ENCODE results near the gene HNRNPH2.

Gene HNRNPH2

DNA sequence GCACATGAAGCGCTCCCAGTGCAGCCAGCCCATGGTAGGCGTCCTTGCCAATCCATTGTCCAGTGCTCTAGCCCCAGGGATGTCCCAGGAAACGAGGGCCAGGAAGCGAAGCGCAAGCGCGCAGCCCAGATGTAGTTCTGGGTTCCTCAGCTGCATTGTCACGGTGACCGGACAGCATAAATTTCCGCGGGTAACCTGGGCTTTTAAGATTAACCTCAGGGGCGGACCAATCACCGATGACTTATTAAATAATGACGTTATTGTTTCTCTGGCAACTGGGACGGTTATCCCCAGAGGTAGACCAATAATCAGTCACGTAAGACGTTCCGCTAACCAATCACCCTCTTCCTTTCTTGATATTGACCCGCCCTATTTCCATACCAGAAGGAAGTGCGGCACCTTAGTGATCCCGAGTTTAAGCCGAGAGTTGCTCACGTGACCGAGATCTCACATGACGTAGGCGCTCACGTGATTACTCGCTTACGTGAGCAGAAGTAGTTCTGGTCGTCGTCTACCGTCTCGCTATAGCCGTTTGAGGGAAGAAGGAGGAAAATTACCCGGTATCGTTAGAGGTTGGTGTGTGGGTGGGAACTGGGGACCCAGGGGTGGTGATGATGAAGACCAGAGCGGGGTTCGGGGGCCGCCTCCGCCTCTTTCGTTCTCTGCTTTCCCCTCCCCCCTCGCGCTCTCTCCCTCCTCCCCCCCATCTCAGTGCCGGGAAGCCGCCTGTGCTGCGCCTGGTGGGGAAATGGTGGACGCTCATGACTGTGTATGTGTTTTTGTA, at the start of gene HNRNPH2, which contains the start of gene GLA:
TSS of gene HNRNPH2 (plus strand) at position 475 of the 784 bp plus-strand sequence. CDS start 3,767 bp downstream, outside the sequence.
TSS of gene GLA (minus strand) at position 178 of the 784 bp plus-strand sequence. CDS start at position 156, 22 bp downstream.
- DNase-seq: peak; percentile 95

- no peak for DNase-seq
These were observed 48.1 kb upstream of the HNRNPH2 start for GRCh38 chrX:101359966-101360365.

- DNase-seq: no peak
These were observed 47.6 kb upstream of the HNRNPH2 start for GRCh38 chrX:101360390-101360789.

DNA sequence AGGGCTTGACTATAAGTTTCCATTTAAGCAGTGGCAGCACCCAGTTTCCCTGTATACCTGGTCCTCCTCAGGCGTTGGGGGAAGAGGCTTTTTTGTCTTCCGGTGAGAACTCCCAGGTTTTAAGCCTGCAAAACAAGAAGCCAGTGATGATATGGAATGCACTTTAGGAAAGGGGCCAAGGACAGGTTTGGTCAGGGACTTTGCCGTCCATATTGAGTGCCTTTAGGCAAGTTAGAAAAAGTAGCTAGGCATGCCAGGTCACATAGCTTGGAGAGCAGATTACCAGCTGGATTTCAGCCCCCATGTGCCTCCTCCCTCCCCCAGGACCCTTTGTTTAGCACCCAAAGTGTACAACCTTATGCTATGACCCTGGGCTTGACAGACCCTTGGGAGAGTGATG, 45.9 kb upstream of the HNRNPH2 start:
- DNase-seq: no peak

- DNase-seq: no peak
These were observed 45.3 kb upstream of the HNRNPH2 start for GRCh38 chrX:101362757-101363156.

GRCh38 chrX:101365301-101365795, 42.7 kb upstream of the HNRNPH2 start:
- no peak for DNase-seq

DNA sequence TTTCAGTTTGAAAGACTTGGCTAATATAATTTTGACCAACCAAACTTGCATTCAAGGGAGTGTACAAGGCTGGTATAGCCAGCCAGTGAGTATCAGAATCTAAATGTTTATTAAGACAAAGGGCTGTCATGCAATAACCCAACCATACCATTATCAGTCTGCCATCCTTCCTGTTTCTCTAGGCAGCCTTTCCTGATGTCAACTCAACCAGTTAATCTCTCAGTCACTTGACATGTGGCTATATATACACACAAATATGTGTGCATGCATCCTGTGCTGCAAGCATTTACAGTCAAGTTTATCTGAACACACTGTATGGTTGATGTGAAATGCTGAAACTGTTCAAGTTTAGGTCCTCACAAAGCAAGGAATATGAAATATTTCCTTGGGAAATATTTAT, 39.2 kb upstream of the HNRNPH2 start:
- DNase-seq: no peak

- DNase-seq: no peak
These were observed 38.3 kb upstream of the HNRNPH2 start for GRCh38 chrX:101369687-101370086.

GRCh38 chrX:101370888-101371504, 37.0 kb upstream of the HNRNPH2 start:
- DNase-seq: no peak

DNA sequence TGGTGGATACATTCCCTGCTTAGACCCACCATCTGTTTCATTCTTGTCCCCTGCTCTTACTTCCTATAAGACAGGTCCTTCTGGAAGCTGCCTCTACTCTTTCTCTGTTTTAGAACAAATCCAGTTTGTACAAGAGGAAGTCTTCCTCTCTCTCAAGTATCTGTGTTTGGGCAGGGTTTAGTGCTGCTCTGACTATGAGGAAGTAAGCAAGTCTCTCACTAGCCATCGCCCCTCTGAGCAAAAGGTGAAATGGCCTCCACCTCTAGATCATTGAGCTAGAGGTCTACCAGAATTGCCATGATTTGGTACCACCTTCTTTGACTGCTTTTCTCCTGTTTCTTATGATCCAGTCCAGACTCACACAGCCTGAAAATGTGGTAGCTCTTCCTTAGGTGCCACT, 30.5 kb upstream of the HNRNPH2 start:
- DNase-seq: no peak

- DNase-seq: peak; percentile 19
These were observed 24.3 kb upstream of the HNRNPH2 start for GRCh38 chrX:101383679-101384205.

GRCh38 chrX:101385026-101385684, 22.9 kb upstream of the HNRNPH2 start:
- no peak for DNase-seq

GRCh38 chrX:101385795-101386541, 22.1 kb upstream of the HNRNPH2 start, which contains the start of gene BTK:
TSS of gene BTK (minus strand) at chrX:101386191. CDS start at chrX:101375284, 10,907 bp downstream.
- peak; percentile 62 for DNase-seq

- no peak for DNase-seq
These were observed 21.5 kb upstream of the HNRNPH2 start for GRCh38 chrX:101386542-101386885.

GRCh38 chrX:101388604-101389003, 19.4 kb upstream of the HNRNPH2 start:
- DNase-seq: no peak

GRCh38 chrX:101390664-101391525, 17.1 kb upstream of the HNRNPH2 start, which contains the start of gene RPL36A:
TSS of gene RPL36A (plus strand) at chrX:101391011. CDS start at chrX:101391044, 33 bp downstream.
- peak; percentile 93 for DNase-seq

DNA sequence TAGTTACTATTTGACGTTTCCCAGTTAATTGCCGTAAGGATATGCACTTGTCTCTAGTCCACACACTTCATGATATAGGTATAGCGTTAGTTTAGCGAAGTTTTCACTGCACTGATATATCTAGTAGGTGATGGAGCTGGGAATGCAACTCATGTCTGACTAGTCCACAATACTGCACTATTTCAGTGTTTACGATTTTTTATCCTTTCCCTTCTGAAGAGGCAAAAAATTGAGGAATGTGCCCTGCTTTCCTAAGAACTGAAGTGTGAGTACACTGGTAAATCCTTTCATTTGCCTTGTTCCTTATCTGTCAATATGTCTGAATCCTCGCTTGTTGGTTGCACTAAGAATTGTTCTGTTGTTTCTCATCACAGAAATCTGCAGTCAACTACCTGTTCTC, 16.2 kb upstream of the HNRNPH2 start:
- DNase-seq: no peak

- no peak for DNase-seq
These were observed 14.3 kb upstream of the HNRNPH2 start for GRCh38 chrX:101393530-101394305.

- DNase-seq: no peak
These were observed 13.7 kb upstream of the HNRNPH2 start for GRCh38 chrX:101394372-101394771.

DNA sequence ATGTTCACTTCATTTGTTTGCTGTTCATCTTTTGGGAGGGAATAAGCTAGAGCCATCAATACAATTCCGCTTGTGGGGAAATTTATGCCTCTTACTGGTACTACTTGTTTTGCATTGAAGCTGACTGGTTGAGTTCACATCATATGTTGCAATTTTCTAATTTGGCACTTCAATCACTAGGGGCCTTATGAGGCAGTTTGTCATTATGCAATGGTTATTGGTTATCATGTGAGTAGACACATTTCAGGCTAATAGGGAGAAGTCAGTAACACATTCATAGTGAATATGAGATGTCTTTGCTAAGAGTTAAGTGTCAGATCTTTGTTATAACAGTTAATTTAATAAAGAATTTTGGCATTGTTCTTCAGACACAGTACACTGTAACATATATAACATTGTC, 12.2 kb upstream of the HNRNPH2 start:
- no peak for DNase-seq

GRCh38 chrX:101397779-101398178, 10.2 kb upstream of the HNRNPH2 start:
- DNase-seq: no peak
